ENCODE results near the gene TTBK2. TPM values are rescaled to one million over a fixed set of nuclear protein-coding genes. Genes with fewer than 3 reads are reported as not detected.

The TTBK2 gene
- total RNA-seq, 2 experiments from 2014 or later = 14.2 to 20.8 TPM

- no peak overlapping the region for H3K4me3 ChIP-seq (ENCODE audit: low read depth, low read length, poor library complexity, severe bottlenecking)
- H3K9me3 ChIP-seq (ENCODE audit: low read length) = no peaks in the 10 kb centered on the region
- no peak overlapping the region for H3K4me2 ChIP-seq (ENCODE audit: low read length)
- ChIA-PET CTCF (ENCODE audit: unreplicated experiment) (no interaction called here), POLR2A (interaction anchor here (0.5 to 0.6 kb wide), 2 partner anchors 319 to 384 kb away, joined by 3 to 4 read pairs; no protein-coding TSS in a partner anchor)
- no peak overlapping the region for H2AFZ ChIP-seq (ENCODE audit: low read length)
- BruUV-seq (replicated peaks) = no TSS peak
- no peak overlapping the region for H3K27ac ChIP-seq (ENCODE audit: low read depth, low read length, poor library complexity, severe bottlenecking)
- H3K36me3 ChIP-seq (ENCODE audit: insufficient read depth, low read length) = peaks cover 5% of the 10 kb centered on the region; the same call in 1 of the 2 replicates
- no peaks in the 10 kb centered on the region for H3K9me2 ChIP-seq (ENCODE audit: insufficient read depth, low read length)
- TF ChIP-seq EZH2phosphoT487 (IDR thresholded peaks at IDR 0.05; ENCODE audit: borderline replicate concordance, low read depth, low read length) = no peak
- TF ChIP-seq, protein P1, sequence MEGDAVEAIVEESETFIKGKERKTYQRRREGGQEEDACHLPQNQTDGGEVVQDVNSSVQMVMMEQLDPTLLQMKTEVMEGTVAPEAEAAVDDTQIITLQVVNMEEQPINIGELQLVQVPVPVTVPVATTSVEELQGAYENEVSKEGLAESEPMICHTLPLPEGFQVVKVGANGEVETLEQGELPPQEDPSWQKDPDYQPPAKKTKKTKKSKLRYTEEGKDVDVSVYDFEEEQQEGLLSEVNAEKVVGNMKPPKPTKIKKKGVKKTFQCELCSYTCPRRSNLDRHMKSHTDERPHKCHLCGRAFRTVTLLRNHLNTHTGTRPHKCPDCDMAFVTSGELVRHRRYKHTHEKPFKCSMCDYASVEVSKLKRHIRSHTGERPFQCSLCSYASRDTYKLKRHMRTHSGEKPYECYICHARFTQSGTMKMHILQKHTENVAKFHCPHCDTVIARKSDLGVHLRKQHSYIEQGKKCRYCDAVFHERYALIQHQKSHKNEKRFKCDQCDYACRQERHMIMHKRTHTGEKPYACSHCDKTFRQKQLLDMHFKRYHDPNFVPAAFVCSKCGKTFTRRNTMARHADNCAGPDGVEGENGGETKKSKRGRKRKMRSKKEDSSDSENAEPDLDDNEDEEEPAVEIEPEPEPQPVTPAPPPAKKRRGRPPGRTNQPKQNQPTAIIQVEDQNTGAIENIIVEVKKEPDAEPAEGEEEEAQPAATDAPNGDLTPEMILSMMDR (conservative IDR thresholded peaks at IDR 0.05; ENCODE audit: low read length) = no peak
- no peaks in the 10 kb centered on the region for H4K20me1 ChIP-seq (ENCODE audit: insufficient read depth, low read length)
- H3K79me2 ChIP-seq (ENCODE audit: insufficient read depth, low read depth, low read length) = no peaks in the 10 kb centered on the region
- H3K4me1 ChIP-seq (ENCODE audit: insufficient read depth, low read length, poor library complexity, severe bottlenecking) = no peaks in the 10 kb centered on the region
- intact Hi-C loops (cut with micrococcal nuclease; ENCODE audit: unreplicated experiment) = no loop called here
- no peak for DNase-seq (ENCODE audit: low spot score)
These were observed 94.2 kb downstream of the TTBK2 start for GRCh38 chr15:42826251-42826890.

DNA sequence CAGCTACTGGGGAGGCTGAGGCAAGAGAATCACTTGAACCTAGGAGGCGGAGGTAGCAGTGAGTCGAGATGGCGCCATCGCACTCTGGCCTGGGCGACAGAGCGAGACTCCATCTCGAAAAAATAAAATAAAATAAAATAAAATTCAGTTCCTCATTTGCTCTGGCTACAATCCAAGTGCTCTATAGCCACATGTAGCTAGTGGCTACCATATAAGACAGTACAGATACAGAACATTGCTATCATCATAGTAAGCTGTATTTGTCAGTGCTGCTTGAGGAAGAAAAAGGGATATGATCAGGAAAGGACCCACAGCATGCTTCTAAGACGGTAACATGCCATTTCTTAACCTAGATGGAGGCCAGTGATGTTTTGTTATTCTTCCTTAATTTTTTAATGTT lies 95.0 kb downstream of the TTBK2 start:
- Histone ChIP-seq H3K9me2 (ENCODE audit: insufficient read depth, low read length) (no peaks in the 10 kb centered on the region), H4K20me1 (ENCODE audit: insufficient read depth, low read length) (no peaks in the 10 kb centered on the region), H3K79me2 (ENCODE audit: insufficient read depth, low read depth, low read length) (no peaks in the 10 kb centered on the region), H3K4me3 (ENCODE audit: low read depth, low read length, poor library complexity, severe bottlenecking) (no peak overlapping the region), H3K4me2 (ENCODE audit: low read length) (no peak overlapping the region), H3K36me3 (ENCODE audit: insufficient read depth, low read length) (peaks cover 7% of the 10 kb centered on the region; the same call in 1 of the 2 replicates), H3K4me1 (ENCODE audit: insufficient read depth, low read length, poor library complexity, severe bottlenecking) (no peaks in the 10 kb centered on the region), H2AFZ (ENCODE audit: low read length) (no peak overlapping the region), H3K9me3 (ENCODE audit: low read length) (no peaks in the 10 kb centered on the region), H3K27ac (ENCODE audit: low read depth, low read length, poor library complexity, severe bottlenecking) (no peak overlapping the region)
- POLR2A ChIA-PET = interaction anchor here (0.5 kb wide), 1 partner anchor 318 kb away, joined by 4 read pairs; no protein-coding TSS in a partner anchor
- intact Hi-C loops (cut with micrococcal nuclease; ENCODE audit: unreplicated experiment) = no loop called here
- no peak for DNase-seq (ENCODE audit: low spot score)
- CTCF ChIA-PET (ENCODE audit: unreplicated experiment) = no interaction called here
- no peak for TF ChIP-seq EZH2phosphoT487 (IDR thresholded peaks at IDR 0.05; ENCODE audit: borderline replicate concordance, low read depth, low read length)
- TF ChIP-seq, protein P1 (conservative IDR thresholded peaks at IDR 0.05; ENCODE audit: low read length) = no peak
- no TSS peak for BruUV-seq (replicated peaks)

DNA sequence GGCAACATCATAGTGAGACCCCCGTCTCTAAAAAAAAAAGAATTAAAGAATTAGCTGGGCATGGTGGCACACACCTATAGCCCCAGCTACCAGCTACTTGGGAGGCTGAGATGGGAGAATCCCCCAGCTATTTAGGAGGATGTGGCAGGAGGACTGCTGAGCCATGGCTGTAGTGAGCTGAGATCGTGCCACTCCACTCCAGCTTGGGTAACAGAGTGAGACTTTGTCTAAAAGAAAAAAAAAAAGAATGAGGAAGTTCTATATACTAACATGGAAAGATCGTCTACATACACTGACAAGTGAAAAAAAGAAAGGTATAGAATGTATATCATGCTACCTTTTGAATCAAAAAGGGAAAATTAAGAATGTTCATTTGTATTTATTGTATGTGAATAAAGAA lies 99.8 kb downstream of the TTBK2 start:
- Histone ChIP-seq H3K27ac (ENCODE audit: low read depth, low read length, poor library complexity, severe bottlenecking) (no peak overlapping the region), H3K36me3 (ENCODE audit: insufficient read depth, low read length) (peaks cover 7% of the 10 kb centered on the region; the same call in 1 of the 2 replicates)

More for the DNA sequence above, 99.8 kb downstream of the TTBK2 start:
- intact Hi-C loops (cut with micrococcal nuclease; ENCODE audit: unreplicated experiment) = no loop called here
- H3K9me3 ChIP-seq (ENCODE audit: low read length) = no peaks in the 10 kb centered on the region
- no TSS peak for BruUV-seq (replicated peaks)
- TF ChIP-seq, protein P1 (conservative IDR thresholded peaks at IDR 0.05; ENCODE audit: low read length) = no peak
- no peak for TF ChIP-seq EZH2phosphoT487 (IDR thresholded peaks at IDR 0.05; ENCODE audit: borderline replicate concordance, low read depth, low read length)
- no peaks in the 10 kb centered on the region for H3K9me2 ChIP-seq (ENCODE audit: insufficient read depth, low read length)
- no peaks in the 10 kb centered on the region for H3K4me1 ChIP-seq (ENCODE audit: insufficient read depth, low read length, poor library complexity, severe bottlenecking)
- POLR2A ChIA-PET = no interaction called here
- DNase-seq (ENCODE audit: low spot score) = no peak
- H2AFZ ChIP-seq (ENCODE audit: low read length) = no peak overlapping the region
- H4K20me1 ChIP-seq (ENCODE audit: insufficient read depth, low read length) = no peaks in the 10 kb centered on the region
- no peaks in the 10 kb centered on the region for H3K79me2 ChIP-seq (ENCODE audit: insufficient read depth, low read depth, low read length)
- CTCF ChIA-PET (ENCODE audit: unreplicated experiment) = no interaction called here
- H3K4me3 ChIP-seq (ENCODE audit: low read depth, low read length, poor library complexity, severe bottlenecking) = no peak overlapping the region
- no peak overlapping the region for H3K4me2 ChIP-seq (ENCODE audit: low read length)

Measured in OCI-LY7 (cell line).